Loucy (cell line): ENCODE measurements around the gene STARD6.
"Not testable (repeated sequence)": the region's sequence is repeated elsewhere in the genome, so short reads cannot be mapped to it uniquely, and the experiment has no call there.

Experiments used
- CTCF ChIP-seq: fragments of 200-600 bp; sonication (generic); conservative IDR thresholded peaks from 2 replicates; pipeline ENCODE4 v1.5.1; 2014; ENCODE audit warnings: mild to moderate bottlenecking, antibody characterized with exemption, low read length
- EZH2phosphoT487 ChIP-seq: fragments of 200-600 bp; IDR thresholded peaks from 2 replicates; pipeline ENCODE4 v1.6.1; 2018; ENCODE audit warnings: antibody characterized with exemption, mild to moderate bottlenecking, moderate library complexity, borderline replicate concordance

GRCh38 chr18:54309564-54309963 is 48.1 kb downstream of the STARD6 start:
- not testable (repeated sequence) for TF ChIP-seq CTCF, EZH2phosphoT487
